GM19035 (cell line): ENCODE results near the gene FAM177B.
"Not testable (repeated sequence)": the region's sequence is repeated elsewhere in the genome, so short reads cannot be mapped to it uniquely, and the experiment has no call there.

Experiments used
- ATAC-seq: cut with Tn5 transposase; IDR thresholded peaks from one replicate; pipeline ENCODE4 v1.9.1; 2021; ENCODE audit not compliant: unreplicated experiment

The FAM177B gene

DNA sequence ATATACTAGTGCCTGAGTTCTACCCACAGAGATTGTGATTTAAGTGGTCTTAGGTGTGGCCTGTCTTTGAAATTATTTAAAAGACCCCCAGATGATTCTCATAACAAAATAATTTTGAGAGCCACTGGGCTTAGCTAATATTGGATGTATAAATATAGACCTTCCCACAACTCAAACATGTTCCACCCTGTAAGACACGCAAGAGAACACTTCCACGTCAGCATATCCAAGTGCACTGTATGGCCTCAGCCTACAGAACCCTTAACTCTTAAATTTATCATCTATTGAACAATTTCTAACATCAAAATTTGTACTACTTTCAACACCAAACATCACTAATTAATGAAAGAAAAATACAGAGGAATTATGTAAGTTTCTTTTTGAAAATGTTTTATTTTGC, 2.5 kb downstream of the FAM177B start:
- no peak for ATAC-seq

DNA sequence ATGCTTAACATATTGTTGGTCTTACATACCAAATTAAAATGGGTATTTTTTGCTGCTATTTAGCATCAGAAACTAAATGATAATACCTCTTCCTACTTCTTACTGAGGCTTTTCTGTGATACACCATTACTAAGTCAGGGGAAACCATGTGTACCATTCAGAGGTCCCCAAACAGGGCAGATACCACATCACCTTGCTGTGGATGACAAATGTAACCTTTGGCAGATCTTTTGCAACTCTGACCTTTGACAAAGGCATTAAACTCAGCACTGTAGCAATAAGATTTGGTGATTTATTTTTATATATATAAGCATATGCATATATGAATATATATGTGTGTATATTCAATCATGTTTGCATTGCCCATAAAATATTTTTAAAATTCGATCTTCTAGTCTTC, 2.9 kb downstream of the FAM177B start:
- ATAC-seq, result no peak

DNA sequence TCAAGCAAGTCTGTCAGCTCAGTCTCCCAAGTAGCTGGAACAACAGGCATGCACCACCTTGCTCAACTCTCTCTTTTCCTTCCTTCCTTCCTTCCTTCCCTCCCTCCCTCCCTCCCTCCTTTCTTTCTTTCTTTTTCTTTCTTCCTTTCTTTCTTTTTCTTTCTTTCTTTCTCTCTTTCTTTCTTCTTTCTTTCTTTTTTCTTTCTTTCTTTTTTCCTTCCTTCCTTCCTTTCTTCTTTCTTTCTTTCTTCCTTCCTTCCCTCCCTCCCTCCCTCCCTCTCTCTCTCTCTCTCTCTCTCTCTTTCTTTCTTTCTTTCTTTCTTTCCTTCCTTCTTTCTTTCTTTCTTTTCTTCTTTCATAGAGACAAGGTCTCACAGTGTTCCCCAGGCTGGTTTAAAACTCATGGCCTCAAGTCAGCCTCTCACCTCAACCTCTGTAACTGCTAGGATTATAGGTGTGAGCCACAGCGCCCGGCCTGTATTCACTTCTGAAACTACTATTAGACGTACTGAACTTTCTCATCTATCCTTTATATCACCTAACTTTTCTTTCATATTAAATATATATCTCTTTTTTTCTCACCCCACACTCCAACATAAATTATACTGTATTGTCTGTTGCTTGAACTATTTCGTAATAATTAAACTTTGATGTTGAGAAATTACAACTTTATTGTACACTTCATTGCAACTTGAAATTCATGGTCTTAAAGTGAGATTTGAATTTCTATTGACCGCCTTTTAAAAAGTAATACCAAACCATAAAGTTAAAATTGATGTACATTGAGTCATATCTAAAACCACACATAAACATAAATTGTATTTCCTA, 4.8 kb downstream of the FAM177B start:
- ATAC-seq, result not testable (repeated sequence)

DNA sequence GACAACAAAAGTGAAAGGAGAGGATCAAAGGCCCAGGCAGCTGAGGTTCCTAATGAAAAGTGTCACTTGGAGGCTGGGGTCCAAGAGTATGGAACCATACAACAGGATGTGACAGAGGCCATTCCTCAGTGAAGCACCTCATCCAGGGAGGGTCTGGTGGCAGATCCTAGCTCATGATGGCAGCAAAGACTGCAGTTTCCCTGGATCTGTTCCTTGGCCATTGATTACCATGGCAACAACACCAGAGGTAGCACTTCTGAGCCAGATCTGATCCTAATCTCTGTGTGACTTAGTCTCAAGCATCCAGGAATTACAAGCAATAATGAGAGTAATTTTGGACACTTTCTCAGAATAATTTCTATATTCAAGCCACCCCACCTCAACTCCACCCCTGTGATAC, 12.9 kb downstream of the FAM177B start:
- ATAC-seq, result no peak

DNA sequence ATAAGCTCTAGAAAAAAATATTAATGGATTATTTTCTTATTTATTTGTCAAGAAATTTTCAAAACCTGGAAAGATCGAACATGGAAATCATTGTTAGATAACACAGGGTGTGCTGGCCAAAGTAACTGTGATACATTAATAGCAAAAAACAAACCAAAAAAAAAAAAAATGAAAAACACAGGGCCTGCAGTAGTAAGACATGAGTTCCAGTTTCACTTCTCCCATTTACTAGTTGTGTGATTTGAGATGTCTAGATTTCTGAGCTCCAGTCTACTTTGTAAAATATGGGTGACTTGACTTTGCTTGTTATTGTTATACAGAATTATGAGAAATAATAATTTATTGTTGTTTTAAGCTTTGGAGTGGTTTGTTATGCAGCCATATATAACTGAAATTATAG, 13.6 kb downstream of the FAM177B start:
- peak; percentile 87 for ATAC-seq

DNA sequence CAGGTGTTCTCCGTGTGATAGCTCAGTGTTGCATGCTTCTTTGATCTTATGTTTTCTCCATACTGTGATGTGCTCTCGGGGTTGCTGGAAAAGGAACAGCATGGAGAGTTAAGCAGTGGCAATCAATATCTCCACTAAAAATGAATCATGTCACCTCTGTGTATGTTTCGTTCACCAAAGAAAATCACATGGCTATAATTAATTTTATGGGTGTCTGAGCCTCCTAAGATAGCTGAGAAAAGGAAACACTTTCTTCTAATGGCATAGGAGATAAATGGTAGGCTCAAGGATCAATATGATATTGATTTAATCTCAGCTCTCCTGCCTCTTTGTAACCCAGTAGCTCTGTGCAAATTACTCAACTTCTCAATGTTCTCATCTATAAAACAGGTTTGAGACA, 14.3 kb downstream of the FAM177B start:
- no peak for ATAC-seq

DNA sequence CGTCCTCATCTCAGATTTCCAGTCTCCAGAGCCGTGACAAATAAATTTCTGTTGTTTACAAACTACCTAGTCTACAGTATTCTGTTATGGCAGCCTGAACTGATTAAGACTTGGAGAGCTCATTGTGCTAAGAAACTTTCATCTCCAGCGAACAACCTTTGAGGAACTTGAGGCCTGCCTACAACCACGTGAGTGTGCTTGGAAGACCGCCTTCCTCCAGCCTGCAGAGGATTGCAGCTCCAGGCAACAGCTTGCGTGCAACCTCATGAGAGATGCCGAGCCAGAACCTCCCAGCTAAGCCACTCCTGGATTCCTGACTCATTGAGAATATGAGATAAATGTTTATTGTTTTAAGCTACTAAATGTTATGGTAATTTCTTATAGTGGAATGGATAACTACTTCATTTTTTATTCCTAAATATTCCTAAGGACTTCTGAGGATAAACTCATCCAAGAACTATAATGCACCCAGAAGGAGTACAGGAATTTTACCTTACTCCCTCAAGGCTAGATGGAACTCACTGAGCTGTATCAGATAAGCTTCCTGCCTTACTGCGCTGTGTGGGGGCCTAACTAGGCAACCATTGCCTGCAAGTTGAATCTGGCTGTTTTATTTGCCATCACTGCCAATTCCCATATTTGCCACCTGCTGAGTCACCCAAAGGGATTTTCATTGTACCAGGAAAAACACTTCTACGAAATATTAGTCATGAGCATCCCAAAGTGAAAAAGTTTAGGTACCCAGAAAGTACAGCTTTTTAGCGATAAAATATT, 17.6 kb downstream of the FAM177B start:
- no peak for ATAC-seq

DNA sequence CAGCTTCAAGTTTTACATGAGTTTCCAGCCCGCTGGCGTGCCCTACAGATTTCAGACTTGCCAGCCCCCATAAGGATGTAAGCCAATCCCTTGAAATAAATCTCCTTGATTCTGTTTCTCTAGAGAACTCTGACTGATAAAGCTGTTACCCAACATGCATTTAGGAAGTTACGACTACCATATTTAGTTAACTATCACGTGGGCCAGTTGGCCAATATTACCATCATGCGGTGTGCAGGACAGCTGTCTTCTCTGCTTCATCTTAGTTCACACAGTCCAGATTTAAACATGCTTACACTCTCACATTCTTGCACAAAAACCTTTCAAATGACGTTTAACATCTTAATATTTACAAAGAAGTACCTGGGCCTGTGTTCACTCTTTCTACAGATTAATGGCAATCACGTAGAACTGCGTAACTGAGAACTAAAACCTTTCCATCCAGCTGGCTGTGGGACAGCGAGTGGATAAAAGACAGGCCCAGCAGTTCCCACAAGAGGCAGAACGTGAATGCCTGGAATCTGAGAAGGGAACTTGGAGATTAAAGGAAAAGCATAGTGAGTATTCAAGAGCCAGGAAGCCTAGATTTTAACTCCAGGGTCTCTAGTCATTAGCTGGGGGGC, 20.8 kb downstream of the FAM177B start:
- no peak for ATAC-seq

DNA sequence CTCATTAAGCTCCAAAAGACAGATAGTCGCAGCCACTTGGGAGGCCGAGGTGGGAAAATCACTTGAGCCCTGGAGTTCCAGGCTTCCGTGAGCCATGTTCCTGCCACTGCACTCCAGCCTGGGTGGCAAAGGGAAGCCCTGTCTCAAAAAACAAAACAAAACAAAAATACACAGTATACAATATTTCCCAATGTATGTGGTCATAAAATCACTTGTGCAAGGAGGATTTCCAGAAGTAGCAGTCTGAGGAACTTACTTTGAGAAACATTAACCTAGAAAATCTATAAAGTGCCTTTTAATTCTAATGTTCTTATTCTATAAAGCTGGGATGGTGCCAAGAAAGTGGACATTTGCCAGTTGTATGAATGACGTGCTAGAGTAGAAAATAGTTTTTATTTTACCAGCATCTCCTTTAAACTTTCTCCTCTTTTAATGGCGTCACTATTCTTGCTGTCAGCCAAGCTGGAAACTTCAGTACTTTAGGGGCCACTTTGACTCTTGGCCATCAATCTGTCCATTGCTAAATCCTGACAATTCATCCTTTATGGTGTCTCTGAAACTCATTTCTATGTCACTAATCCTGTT, 22.5 kb downstream of the FAM177B start:
- ATAC-seq, result no peak

DNA sequence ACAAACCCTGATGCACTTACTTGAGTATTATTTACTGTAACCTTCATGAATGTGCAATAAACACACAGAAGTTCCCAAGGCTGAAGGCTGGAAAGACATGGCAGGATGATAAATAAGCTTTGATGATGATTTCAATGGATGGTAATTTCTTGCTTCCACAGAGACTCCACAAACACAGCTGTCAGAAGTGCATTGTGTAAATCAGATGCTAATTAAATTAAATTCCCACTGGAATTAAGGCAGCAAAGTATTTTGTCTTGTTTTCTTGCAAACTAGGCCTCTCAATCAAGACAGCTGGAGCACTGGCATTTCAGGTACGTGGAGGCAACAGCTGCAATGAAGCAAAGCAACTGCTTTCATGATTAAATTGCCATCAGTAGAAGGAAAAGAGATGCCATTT, 24.1 kb downstream of the FAM177B start:
- ATAC-seq, result no peak

DNA sequence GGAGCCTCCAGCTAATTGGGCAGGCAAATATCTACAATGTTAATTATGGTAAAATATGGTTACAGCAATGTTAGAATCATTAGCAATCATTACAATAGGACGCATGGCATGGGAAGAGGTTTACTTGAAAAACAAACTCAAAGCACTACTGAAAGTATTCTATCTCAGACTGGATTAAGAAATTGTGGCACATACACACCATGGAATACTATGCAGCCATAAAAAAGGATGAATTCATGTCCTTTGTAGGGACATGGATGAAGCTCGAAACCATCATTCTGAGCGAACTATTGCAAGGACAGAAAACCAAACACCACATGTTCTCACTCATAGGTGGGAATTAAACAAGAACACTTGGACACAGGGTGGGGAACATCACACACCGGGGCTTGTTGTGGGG, 25.2 kb downstream of the FAM177B start:
- not testable (repeated sequence) for ATAC-seq

DNA sequence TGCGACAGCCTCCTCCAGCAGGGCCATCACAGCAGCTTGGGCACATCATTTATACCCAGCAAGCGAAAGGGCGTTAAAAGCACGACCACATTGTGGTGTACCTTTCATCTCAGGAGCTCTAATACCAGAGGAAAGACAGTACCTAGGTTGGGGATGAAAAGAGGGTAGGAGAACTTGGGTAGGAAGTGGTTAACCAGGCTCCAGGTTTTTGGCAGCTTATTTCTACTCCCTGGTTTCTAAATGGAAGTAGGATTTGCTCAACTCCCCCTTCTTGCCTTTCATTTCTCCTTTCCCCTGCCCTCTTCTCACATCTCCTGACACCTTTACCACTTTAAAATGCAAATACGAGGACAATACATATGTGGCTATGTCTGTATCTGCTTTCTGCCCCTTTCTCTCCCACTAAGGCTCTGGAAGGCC, 30.2 kb downstream of the FAM177B start:
- no peak for ATAC-seq

DNA sequence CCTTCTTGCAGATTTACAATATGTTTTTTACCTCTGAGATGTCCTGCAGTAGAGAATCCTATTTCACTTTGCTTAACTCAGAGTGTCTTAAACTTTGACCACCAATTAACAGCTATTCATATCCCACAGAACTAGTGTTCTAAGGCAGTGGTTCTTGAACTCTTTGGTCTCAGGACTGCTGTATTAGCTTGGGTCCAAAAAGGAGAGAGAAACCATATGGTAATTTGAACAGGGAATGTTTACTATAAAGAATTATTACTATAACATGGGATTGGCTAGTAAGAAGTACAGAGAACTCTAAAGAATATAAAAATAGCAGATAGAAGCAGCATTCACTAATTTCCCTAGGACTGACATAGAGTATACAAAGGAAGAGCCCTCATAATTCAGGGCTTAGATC, 31.6 kb downstream of the FAM177B start:
- no peak for ATAC-seq

DNA sequence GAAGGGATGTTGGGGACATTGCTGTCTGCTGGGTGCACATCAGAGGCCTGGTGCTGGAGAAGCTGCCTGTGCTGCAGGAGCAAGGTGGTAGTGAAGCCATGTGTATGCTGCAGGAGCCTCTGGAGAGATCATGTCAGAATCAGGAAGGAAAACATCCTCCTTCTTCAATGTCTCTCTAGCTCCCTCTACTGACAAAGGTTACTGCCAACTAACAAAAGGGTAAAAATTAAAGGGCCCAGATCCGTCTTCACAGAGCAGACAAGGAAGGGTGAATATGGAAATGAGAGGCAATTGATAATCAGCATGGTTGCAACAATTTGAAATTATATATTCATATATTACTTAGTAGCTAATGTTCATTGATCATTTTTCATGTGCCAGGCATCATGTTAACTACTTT, 32.2 kb downstream of the FAM177B start:
- ATAC-seq, result no peak

DNA sequence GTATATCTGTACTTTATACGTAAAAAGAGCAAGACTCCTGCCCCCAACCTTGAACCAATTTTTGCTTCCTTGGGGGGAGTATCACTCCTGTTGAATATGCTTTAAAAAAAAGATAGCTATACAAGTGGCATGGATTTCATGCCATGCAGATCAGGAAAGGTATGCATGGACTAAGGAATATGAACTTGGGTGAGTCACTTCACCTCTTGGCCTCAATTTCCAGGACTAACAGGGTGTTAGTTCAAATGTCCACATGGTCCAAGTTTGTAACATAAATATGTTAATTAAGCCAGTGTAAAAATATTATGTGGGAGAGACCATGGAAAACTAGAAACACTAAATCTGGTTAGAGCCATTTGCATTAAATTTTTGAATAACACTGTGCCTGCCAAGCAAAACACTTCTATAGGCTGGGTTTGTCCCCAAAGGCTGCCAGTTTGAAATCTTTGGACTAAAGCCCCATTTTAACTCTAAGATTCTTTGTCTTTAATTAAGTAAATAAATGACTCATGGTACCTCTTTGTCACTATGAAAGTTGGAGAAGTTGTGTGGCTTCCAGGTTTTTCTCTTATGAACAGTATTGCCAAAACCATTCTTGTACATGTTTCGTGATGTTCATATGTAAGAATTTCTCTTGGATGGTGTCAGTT, 33.1 kb downstream of the FAM177B start:
- no peak for ATAC-seq

DNA sequence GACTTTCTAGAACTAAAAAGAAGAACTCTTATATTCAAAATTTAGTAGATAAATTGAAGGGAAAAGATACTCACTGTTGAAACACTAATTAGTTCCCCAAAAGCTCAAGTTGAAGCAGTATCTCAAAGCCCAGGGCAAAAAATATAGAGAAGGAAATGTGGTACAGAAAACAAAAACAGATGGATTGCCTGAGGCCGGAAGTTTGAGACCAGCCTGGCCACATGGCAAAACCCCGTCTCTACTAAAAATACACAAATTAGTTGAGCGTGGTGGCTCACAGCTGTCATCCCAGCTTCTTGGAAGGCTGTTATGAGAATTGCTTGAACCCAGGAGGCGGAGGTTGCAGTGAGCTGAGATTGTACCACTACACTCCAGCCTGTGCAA, 36.0 kb downstream of the FAM177B start:
- peak; percentile 83 for ATAC-seq

DNA sequence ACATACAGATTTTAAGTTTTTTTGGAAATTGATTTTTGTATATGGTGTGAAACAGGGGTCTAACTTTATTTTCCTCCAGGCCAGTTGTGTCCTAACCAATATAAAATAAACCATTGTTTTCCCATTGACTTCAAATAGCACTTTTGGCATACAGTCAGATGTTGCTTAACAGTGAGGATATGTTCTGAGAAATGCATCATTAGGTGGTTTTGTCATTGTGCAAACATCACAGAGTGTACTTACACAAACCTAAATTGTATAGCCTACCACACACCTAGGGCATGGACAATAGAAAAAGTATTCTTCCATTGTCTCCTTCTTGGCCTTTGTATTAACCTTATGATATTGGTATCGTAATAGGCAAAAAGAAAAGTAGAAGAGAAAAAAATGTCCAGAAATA, 40.5 kb downstream of the FAM177B start:
- ATAC-seq, result no peak

DNA sequence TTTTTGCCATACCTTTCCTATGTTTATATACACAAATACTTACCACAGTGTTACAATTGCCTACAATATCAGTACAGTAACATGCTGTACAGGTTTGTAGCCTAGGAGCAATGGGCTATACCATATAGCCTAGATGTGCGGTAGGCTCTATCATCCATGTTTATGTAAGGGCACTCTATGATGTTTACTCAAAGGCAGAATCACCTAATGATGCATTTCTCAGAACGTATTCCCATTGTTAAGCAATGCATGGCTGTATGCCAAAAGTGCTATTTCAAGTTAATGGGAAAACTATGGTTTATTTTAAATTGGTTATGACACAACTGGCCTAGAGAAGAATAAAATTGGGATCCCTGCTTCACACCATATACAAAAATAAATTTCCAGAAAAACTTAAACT, 41.0 kb downstream of the FAM177B start:
- no peak for ATAC-seq

DNA sequence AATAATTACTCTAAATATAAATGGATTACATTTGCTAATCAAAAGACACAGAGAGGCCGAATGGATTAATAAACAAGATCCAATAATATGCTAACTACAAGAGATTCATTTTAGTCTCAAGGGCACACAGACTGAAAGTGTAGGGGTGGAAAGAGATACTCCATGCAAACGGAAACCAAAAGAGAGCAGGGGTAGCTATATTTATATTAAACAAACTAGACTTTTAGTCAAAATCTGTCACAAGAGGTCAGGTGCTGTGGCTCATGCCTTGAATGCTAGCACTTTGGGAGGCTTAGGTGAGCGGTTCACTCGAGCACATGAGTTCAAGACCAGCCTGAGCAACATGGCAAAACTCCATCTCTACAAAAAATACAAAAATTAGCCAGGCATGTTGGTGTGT, 44.2 kb downstream of the FAM177B start:
- peak; percentile 55 for ATAC-seq

DNA sequence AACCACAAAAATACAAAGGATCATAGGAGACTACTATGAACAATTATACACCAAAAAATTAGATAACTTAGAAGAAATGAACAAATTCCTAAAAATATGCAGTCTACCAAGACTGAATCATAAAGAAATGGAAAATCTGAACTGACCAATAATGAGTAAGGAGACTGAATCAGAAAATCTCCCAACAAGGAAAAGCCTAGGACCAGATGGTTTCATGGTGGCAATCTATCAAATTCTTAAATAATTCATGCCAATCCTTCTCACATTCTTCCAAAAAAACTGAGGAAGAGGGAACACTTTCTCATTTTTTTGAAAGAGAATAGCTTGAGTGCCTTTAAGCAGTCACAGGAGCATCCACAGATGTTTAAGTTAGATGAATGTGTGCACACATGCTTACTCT, 46.0 kb downstream of the FAM177B start:
- no peak for ATAC-seq

DNA sequence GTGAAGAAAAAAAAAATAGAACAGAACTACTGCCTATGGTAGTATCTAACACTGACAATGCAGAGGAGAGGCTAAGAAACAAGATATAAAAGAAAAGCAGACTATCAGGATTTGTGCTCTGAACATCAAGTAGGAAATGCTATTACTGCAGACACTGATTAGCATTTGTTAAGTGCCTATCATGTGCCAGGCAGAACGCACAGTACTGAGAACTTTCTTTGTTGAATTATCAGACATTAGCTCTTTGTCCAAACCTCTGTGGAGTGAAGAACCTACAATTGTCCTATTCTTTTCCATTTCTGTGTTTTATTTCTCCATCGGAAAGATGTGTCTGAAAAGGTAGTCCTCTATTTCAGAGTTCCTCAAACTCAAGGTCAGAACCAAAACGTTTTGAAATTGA, 47.4 kb downstream of the FAM177B start:
- ATAC-seq, result no peak
